ENCODE results near the gene SLC25A45.

Gene SLC25A45

GRCh38 chr11:65377777-65378176 lies 4.7 kb downstream of the SLC25A45 start:
- DNase-seq (ENCODE audit: low read depth) = no peak
- TF ChIP-seq CTCF (IDR thresholded peaks at IDR 0.05; ENCODE audit: insufficient read depth, low read depth, low read length, missing control alignments) = no peak
- H3K4me3 ChIP-seq (ENCODE audit: low read depth, low read length) = no peak overlapping the region

- TF ChIP-seq CTCF (IDR thresholded peaks at IDR 0.05; ENCODE audit: insufficient read depth, low read depth, low read length, missing control alignments) = no peak
- H3K4me3 ChIP-seq (ENCODE audit: low read depth, low read length) = no peak overlapping the region
- no peak for DNase-seq (ENCODE audit: low read depth)
Measured at GRCh38 chr11:65377036-65377435, 5.4 kb downstream of the SLC25A45 start.

- no peak for TF ChIP-seq CTCF (IDR thresholded peaks at IDR 0.05; ENCODE audit: insufficient read depth, low read depth, low read length, missing control alignments)
- DNase-seq (ENCODE audit: low read depth) = no peak
- H3K4me3 ChIP-seq (ENCODE audit: low read depth, low read length) = no peak overlapping the region
Measured at GRCh38 chr11:65376138-65376713, 6.2 kb downstream of the SLC25A45 start.

GRCh38 chr11:65375012-65375411 lies 7.4 kb downstream of the SLC25A45 start:
- DNase-seq (ENCODE audit: low read depth) = no peak
- TF ChIP-seq CTCF (IDR thresholded peaks at IDR 0.05; ENCODE audit: insufficient read depth, low read depth, low read length, missing control alignments) = no peak
- no peak overlapping the region for H3K4me3 ChIP-seq (ENCODE audit: low read depth, low read length)

- no peak overlapping the region for H3K4me3 ChIP-seq (ENCODE audit: low read depth, low read length)
- TF ChIP-seq CTCF (IDR thresholded peaks at IDR 0.05; ENCODE audit: insufficient read depth, low read depth, low read length, missing control alignments) = no peak
- no peak for DNase-seq (ENCODE audit: low read depth)
Measured at GRCh38 chr11:65373839-65374580, 8.4 kb downstream of the SLC25A45 start.

- DNase-seq (ENCODE audit: low read depth) = no peak
- H3K4me3 ChIP-seq (ENCODE audit: low read depth, low read length) = no peak overlapping the region
- no peak for TF ChIP-seq CTCF (IDR thresholded peaks at IDR 0.05; ENCODE audit: insufficient read depth, low read depth, low read length, missing control alignments)
Measured at GRCh38 chr11:65370659-65371049, 11.8 kb downstream of the SLC25A45 start.
